HG02678 (cell line): ENCODE results near the gene ZNF69.
A peak's percentile ranks its signal among the peaks of the same experiment; 100 is the strongest.
"Not testable (repeated sequence)": the region's sequence is repeated elsewhere in the genome, so short reads cannot be mapped to it uniquely, and the experiment has no call there.

ENCODE experiments used
- ATAC-seq: cut with Tn5 transposase; IDR thresholded peaks from one replicate; pipeline ENCODE4 v1.9.1; 2021; ENCODE audit warnings: mild to moderate bottlenecking, moderate library complexity; ENCODE audit not compliant: unreplicated experiment

The ZNF69 gene

DNA sequence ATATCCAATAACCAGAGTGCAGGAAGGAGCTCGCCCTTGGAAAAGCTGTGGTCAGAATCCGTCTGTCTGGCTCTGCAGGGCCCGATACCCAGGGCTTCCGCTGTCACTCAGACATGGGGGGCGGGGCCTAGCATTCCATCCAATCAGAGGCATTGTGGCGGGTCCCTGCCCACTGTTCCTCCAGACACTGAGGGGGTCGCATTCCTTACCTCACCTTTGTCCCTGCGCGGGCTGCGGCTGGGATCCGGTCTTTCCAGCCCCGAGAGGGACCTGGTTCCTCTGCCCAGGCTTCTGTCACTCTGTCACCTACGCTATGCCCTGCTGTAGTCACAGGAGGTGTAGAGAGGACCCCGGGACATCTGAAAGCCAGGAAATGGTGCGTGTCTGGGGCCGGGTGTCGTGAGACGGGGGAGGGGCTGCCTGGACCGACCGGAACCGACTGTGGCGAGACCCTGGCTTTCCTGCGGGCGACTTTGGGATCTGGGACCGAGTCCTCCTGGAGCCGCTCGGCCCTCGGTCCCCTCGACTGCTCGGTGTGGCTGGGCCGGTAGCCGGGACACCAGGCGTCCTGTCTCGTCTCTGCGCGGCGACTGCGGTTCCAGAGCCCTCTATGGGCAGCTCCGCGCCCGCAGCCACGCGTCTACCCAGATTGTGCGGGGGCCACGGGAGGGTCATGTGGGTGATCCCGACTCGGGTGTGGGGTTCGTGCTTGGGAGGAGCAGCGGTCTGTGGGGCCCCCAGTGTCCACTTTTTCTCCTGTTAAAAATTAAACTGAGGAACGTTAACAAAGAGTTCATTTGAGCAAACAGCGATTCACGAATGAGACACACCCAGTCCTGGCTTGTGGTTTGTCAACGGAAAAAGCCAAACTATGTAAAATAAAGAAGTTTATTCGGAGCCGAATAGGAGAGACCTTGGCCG, at the start of gene ZNF69:
Gene ZNF69 (plus strand): TSS at position 172 of the 921 bp plus-strand sequence. CDS start 142 bp downstream, at position 314.
- ATAC-seq, result peak; percentile 72

DNA sequence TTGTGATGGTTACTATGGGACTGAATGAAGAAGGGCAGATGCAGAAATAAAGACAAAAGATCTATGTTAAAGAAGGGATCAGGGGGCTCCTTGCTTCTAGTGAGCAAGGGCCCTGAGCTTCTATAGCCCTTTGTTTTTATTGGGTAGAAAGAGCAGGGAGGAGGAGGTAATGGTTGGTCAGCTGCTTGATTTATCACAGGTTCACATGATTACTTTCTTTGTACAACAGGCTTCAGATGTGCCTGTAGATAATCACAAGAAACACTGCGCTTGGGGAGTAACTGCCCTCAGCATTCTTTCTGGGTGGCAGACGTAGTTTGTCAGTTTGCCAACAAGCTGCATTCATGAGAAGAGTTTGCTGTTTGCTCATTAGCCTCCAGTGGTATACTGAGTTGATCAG, 43.9 kb upstream of the ZNF69 start:
- ATAC-seq, result no peak

DNA sequence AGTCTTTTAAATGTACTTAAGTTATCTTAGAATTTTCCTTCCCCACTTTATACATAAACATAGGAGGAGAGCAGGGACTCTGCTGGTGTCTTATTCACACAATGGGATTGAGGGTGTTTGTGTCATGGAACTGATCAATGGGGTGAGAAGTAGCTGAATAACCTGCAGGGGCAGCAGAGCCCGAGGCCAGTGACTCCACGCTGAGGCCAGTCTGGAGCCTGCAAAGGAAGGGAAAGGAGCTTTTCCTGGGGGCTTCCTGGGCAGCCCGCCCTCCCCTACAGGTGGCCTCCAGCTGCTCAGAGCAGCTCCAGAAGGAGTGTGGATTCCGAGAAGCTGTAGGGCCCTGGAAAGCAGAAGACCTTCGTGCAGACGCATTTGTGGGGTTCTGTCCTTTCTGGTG, 40.0 kb upstream of the ZNF69 start:
- not testable (repeated sequence) for ATAC-seq

DNA sequence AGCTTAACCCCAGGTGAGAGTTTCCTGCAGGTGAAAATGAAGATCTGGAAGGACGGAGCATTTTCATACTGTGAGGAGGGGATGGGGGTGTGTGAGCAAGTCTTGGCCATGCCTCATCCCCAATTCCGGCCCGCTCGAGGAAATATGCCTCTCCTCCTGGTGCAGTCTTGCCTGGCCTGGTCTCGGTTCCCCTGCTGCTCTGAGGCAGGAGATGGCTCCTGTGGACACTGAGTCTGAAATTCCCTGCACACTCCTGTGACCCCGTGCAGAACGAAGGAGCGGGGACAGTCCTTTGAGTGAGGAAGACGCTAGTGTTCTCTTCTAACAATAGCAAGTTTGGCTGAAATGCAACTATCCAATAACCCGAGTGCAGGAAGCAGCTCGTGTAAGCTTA, 39.4 kb upstream of the ZNF69 start:
- no peak for ATAC-seq

DNA sequence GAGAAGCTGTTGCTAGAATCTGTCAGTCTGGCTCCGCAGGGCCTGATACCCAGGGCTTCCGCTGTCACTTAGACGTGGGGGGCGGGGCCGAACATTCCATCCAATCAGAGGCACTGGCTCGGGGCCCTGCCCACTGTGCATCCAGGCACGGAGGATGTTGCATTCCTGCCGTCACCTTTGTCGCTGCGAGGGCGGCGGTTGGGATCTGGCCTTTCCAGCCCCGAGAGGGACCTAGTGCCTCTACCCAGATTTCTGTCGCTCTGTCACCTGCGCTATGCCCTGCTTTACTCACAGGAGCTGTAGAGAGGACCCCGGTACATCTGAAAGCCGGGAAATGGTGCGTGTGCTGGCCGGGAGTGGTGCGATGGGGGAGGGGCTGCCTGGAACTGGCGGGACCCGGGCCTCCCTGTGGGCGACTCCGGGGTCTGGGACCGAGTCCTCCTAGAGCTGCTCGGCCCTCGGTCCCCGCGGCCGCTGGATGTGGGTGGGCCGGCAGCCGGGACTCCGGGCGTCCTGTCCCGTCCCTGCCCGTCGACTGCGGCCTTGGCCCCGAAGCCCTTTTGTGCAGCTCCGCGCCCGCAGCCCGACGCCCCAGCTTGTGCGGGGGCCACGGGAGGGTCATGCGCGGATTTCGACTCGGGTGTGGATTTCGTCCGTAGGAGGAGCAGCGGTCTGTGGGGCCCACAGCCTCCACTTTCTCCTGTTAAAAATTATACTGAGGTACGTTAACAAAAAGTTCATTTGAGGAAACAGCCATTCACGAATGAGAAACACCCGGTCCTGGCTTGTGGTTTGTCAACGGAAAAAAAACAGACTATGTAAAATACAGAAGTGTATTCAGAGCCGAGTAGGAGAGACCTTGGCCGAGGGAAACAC, 38.8 kb upstream of the ZNF69 start, which contains the start of gene ZNF439:
Gene ZNF439 (plus strand): TSS at position 133 of the 876 bp plus-strand sequence. CDS start 142 bp downstream, at position 275.
- peak; percentile 84 for ATAC-seq

DNA sequence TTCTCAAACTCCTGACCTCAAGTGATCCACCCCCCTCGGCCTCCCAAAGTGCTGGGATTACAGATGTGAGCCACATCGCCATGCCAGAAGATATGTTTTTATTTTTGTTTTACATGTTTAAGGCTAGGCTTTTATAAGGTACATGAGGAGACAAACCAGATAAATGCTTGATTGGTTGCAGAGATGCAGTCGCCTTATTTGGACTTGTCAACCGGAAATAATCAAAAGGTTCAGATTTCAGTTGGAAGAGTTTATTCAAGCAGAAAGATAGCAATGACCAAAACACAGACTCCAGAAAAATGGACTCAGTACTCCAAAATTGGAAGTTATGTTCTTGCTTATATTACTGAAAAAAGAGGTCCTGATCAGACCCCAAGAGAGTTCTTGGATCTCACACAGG, 37.3 kb upstream of the ZNF69 start:
- not testable (repeated sequence) for ATAC-seq

DNA sequence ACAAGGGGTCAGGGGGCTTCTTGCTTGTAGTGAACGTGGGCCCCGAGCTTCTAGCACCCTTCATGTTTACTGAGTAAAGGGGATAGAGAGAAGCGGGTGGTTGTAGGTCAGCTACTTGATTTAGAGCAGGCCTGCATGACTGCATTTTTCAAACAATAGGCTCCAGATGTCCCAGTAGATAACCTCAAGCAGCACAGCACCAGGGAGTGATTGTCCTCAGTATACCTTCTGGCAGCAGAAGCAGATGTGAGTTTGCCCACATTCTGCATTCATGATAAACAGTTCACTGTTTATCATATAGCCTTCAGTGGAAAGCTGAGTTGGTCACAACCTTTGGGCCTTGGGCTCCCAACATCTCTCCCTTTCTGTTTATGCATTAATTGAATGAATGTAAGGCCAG, 34.2 kb upstream of the ZNF69 start:
- ATAC-seq, result no peak

DNA sequence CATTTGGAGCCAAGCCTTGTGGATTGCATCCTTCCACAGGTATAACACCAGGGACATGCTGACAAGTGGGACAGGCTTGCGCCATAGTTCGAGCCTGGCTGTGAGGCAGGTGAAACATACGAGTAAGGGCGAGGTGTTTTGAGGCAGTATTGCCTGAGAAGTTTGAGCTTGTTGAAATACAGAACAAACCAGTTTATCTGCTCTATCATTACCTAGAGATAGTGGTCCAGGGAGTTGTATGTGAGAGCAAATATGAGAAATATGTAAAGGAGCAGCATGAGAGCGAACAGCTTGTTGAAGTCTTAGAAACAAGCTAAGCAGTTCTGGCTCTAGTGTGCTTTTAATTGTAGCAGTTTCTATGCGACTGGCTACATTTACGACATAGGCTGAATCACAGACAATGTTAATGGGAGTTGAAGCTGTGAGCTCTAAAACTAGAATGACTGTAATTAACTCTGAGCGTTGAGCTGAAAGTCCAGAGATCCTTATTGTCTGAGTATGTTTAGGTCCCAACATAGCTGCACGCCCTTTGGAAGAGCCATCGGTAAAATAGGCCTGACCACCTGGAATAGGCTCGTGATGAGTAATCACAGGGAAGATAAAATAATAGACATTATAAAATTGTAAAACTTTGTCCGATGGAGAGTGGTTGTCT, 30.9 kb upstream of the ZNF69 start:
- ATAC-seq, result no peak

DNA sequence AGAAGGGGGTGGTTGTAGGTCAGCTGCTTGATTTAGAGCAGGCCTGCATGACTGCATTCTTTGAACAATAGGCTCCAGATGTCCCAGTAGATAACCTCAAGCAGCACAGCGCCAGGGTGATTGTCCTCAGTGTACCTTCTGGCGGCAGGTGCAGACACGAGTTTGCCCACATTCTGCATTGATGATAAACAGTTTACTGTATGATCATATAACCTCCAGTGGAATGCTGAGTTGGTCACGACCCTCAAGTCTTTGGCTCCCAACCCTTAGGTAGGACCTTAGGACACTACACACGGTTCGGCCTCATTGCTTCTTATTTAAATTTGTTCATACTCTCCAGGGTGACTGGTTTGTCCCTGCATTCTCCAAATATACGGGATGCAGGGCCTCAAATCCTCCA, 26.9 kb upstream of the ZNF69 start:
- ATAC-seq, result no peak

DNA sequence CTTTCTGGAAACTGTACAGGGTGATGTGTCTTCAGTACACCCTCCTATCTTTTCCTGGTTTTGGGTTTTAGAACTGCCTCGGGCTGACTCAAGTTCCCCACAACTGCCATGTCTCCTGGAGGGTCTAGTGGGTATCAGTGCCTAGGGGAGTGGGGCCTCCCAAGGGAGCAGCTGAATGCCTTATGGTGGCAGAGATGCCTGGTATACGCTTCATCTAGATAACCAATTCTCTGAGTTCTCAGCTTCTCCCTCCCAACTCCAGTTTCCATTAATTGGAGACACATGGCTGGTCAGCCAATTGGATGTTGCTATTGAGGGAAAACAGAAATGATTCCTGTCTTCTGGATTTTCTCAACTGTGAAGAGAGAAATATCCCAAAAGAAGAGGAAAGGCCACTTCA, 26.3 kb upstream of the ZNF69 start:
- no peak for ATAC-seq

DNA sequence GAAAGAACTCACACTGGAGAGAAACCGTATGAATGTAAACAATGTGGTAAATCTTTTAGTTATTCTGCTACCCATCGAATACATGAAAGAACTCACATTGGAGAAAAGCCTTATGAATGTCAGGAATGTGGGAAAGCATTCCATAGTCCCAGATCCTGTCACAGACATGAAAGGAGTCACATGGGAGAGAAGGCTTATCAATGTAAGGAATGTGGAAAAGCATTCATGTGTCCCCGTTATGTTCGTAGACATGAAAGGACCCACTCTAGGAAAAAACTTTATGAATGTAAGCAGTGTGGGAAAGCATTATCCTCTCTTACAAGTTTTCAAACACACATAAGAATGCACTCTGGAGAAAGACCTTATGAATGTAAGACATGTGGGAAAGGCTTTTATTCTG, 19.8 kb upstream of the ZNF69 start:
- ATAC-seq, result not testable (repeated sequence)

DNA sequence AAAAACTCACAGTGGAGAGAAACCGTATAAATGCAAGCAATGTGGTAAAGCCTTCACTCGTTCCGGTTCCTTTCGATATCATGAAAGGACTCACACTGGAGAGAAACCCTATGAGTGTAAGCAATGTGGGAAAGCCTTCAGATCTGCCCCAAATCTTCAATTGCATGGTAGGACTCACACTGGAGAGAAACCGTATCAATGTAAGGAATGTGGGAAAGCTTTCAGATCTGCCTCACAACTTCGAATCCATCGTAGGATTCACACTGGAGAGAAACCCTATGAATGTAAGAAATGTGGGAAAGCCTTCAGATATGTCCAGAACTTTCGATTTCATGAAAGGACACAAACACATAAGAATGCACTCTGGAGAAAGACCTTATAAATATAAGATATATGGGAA, 19.4 kb upstream of the ZNF69 start:
- no peak for ATAC-seq

DNA sequence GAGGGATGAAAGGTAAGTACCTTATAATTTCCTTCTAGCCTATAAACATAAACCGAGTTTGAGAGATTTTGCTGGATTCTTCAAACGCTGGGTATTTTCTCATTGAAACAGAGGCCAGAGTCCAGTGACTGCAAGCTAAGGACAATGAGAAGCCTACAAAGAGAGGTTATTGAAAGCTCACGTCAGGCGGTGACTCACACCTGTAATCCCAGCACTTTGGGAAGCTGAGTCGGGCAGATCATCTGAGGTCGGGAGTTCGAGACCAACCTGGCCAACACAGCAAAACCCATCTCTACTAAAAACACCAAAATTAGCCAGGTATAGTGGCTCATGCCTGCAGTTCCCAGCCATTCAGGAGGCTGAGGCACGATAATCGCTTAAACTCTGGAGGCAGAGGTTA, 15.0 kb upstream of the ZNF69 start:
- no peak for ATAC-seq

DNA sequence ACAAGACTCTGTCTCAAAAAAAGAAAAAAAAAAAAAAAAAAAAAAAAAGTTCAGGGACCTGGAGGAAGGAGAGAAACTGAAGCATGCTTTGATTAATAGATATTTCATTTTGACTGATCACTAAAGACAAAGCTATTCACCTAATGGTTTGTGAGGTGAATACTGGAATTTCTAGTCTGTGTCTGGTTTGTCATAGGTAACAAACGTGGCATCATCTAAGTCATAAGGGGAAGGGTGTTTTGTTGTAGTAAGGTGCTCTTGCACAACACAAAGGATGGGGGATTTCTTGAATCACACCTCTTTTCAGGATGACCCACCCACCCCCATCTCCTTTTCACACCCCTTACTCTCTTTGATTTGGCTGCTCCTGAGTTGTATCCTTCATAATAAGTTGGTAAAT, 13.8 kb upstream of the ZNF69 start:
- no peak for ATAC-seq

DNA sequence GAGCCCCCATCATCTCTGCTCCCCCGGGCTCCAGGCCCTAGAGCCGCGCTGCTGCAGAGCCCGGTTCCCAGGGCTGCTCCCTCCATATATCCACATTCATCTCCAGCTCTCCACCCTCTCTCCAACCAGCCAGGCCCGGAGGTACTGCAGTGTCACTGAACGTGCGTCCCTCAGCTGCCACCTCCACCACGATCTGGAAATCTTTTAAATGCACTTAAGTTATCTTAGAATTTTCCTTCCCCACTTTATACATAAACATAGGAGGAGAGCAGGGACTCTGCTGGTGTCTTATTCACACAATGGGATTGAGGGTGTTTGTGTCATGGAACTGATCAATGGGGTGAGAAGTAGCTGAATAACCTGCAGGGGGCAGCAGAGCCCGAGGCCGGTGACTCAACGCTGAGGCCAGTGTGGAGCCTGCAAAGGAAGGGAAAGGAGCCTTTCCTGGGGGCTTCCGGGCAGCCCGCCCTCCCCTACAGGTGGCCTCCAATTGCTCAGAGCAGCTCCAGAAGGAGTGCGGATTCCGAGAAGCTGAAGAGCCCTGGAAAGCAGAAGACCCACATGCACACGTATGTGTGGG, 7.8 kb upstream of the ZNF69 start:
- ATAC-seq, result not testable (repeated sequence)

DNA sequence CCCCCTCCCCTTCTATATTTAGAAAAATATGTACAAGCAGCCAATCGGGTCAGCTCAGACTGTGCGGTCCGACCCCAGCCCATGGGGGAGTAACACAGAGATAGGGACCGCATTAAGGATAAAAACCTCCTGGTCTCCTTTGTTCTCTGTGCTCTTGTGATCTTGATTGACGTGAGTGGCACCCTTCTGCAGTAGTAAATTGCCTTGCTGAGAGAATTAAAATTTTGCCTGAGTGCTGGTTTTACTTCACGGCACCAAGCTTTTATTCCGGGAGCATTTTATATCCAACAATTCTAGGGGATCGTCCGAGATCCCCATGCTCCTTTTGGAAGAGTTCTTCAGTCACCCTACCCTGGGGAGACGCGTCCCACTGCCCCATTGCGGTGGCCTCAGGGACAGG, 7.0 kb upstream of the ZNF69 start:
- no peak for ATAC-seq

DNA sequence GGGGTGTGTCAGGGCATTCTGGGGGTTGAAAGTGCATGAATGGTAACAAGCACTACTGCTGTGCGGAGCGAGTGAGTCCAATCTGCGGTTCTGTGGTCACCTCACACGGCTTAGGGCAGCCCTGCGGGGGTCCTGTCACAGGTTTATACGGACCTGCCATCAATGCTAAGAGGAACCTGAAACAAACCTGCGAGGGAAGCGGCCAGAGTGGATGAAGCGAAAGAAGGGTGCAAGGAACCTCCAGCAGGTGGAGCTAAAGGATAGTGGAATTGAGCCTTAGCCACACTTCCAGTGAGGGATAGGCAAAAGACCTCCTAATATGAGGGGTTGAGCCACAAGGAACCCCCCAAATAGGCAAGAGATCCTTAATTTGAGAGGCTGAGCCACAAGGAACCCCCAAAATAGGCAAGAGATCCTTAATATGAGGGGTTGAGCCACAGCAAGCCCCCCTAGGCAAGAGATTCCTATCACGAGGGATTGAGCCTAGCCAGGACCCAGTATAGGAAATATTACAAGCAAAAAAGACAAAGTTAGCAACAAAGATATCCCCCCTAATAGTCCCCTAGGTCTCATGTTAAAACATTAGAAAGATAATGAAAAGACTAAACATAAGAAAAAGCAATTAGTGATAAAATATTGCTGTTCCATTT, 6.3 kb upstream of the ZNF69 start:
- no peak for ATAC-seq

DNA sequence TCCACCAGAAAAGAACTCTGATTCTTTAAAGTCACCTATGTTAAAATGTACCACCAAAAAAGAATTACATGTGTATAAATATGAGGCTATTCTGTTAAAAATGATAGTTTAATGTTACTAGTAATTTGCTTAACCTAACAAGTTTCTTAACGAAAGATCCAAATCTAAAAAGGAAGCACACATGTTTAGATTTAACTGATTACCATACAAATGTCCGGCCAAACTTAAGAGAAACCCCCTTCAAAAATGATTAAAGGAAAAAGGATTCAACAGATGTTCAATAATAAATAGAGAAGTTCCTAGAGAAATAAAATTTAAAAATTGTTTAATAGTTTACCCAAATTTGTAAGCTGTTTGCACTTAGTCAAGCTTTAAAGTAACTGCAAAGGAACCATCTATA, 5.0 kb upstream of the ZNF69 start:
- no peak for ATAC-seq

DNA sequence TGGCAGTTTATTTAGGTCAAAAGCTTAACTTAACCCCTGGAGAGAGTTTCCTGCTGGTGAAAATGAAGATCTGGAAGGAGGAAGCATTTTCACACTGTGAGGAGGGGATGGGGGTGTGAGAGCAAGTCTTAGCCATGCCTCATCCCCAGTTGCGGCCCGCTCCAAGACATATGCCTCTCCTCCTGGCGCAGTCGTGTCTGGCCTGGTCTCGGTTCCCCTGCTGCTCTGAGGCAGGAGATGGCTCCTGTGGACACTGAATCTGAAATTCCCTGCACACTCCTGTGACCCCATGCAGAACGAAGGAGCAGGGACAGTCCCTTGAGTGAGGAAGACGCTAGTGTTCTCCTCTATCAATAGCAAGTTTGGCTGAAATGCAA, 360 bp upstream of the ZNF69 start:
- ATAC-seq, result peak; percentile 20

DNA sequence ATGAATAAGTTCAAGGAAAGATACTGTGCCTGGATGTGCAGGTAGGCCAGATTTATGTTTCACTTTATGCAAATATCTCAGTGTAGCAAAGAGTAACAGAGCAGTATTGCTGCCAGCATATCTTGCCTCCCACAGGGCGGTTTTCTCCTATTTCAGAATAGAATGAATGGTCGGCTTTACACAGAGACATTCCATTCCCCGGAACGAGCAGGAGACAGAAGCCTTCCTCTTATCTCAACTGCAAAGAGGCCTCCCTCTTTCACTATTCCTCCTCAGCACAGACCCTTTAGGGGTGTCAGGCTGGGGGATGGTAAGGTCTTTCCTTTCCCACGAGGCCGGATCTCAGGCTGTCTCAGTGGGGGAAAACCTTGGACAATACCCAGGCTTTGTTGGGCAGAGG, 2.3 kb downstream of the ZNF69 start:
- ATAC-seq, result not testable (repeated sequence)
